ENCODE results near the gene B3GNT9.

Gene B3GNT9

DNA sequence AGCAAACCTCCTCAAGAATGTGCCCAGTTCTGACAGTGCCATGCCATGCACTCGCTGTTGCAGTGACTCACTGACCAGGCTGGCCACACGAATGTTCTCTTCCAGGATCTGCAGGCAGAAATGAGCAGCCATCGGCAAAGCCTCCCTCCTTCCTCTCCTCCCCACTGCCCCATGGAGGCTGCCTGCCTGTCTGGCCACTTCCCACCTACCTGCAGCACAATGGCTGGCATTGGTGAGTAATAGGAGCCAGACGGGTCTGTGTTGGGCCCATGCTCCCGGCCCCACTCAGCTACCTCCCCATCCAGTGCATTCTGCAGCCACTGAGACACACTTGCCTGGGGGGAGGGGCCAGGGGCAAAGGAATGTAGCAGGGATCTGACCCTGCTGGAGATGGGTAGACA is 35.8 kb upstream of the B3GNT9 start:
- TF ChIP-seq TAF1 (IDR thresholded peaks at IDR 0.05; ENCODE audit: low read depth) (no peak), ZBTB7A (IDR thresholded peaks at IDR 0.05; ENCODE audit: low read depth) (no peak), YY1 (IDR thresholded peaks at IDR 0.05; ENCODE audit: low read depth) (no peak), NFIC (IDR thresholded peaks at IDR 0.05) (no peak), TEAD4 (IDR thresholded peaks at IDR 0.05) (no peak), EGR1 (IDR thresholded peaks at IDR 0.05) (no peak), CEBPB (IDR thresholded peaks at IDR 0.05) (no peak), FOXM1 (IDR thresholded peaks at IDR 0.05; ENCODE audit: borderline replicate concordance, low read depth) (no peak), TCF12 (IDR thresholded peaks at IDR 0.05; ENCODE audit: low read depth) (no peak), CREB1 (IDR thresholded peaks at IDR 0.05; ENCODE audit: low read depth) (no peak)
- TF ChIP-seq, protein P1, sequence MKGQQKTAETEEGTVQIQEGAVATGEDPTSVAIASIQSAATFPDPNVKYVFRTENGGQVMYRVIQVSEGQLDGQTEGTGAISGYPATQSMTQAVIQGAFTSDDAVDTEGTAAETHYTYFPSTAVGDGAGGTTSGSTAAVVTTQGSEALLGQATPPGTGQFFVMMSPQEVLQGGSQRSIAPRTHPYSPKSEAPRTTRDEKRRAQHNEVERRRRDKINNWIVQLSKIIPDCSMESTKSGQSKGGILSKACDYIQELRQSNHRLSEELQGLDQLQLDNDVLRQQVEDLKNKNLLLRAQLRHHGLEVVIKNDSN (IDR thresholded peaks at IDR 0.05): no peak
- TF ChIP-seq, protein P2, sequence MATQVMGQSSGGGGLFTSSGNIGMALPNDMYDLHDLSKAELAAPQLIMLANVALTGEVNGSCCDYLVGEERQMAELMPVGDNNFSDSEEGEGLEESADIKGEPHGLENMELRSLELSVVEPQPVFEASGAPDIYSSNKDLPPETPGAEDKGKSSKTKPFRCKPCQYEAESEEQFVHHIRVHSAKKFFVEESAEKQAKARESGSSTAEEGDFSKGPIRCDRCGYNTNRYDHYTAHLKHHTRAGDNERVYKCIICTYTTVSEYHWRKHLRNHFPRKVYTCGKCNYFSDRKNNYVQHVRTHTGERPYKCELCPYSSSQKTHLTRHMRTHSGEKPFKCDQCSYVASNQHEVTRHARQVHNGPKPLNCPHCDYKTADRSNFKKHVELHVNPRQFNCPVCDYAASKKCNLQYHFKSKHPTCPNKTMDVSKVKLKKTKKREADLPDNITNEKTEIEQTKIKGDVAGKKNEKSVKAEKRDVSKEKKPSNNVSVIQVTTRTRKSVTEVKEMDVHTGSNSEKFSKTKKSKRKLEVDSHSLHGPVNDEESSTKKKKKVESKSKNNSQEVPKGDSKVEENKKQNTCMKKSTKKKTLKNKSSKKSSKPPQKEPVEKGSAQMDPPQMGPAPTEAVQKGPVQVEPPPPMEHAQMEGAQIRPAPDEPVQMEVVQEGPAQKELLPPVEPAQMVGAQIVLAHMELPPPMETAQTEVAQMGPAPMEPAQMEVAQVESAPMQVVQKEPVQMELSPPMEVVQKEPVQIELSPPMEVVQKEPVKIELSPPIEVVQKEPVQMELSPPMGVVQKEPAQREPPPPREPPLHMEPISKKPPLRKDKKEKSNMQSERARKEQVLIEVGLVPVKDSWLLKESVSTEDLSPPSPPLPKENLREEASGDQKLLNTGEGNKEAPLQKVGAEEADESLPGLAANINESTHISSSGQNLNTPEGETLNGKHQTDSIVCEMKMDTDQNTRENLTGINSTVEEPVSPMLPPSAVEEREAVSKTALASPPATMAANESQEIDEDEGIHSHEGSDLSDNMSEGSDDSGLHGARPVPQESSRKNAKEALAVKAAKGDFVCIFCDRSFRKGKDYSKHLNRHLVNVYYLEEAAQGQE (IDR thresholded peaks at IDR 0.05; ENCODE audit: low read depth): no peak

DNA sequence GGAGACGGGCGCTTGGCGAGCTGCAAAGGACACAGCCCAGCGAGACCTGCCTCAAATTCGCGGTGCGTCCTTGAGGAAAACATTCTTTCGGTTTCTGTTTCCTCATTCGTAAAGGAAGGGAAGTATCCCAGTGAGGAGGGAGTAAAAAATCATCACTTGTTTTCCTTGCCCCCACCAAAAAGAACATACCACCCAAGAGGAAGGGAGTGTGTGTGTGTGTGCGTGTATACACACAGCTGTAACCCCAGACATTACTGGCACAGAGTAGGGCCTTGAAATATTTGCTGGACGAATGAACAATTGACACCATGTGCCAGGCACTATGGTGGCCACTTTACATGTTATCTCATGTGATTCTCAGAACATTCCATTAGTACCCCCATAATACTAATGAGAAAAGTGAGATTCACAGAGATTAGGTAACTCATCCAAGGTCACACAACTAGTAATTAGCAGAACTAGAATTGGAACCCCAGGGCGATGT is 34.9 kb upstream of the B3GNT9 start:
- TF ChIP-seq EGR1 (IDR thresholded peaks at IDR 0.05) (no peak), YY1 (IDR thresholded peaks at IDR 0.05; ENCODE audit: low read depth) (no peak), CEBPB (IDR thresholded peaks at IDR 0.05) (no peak)

DNA sequence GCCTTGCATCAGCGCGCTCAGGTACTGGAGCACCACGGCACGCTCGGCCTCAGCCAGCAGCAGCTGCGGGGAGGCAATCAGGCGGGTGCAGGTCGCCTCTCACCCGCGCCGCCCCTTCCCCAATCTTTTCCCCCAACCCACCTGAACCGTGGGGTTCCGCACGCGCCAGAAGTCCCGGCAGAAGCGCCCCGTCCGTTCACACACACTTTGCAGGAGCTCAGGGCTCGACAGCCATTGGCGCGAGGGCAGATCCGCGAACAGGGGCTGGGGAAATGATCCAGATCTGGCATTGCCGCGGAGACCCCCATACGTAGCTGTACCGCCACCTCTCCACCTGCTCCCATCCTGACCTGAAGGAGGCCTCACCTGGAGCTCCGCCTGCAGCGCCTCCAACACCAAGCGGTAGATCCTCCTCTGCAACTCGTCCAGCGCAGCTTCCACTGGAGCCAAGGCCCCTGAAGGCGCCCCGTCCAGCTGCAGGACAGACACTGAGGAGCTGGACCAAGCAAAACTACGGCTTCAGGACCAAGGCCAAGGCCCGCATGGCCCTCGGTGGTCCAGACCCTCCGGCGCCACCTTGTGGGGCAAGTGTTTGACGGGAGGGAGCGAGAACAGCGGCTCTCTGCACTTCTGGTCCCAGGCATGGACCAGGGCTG is 34.3 kb upstream of the B3GNT9 start:
- TF ChIP-seq TAF1 (IDR thresholded peaks at IDR 0.05; ENCODE audit: low read depth): no peak
- no peak for TF ChIP-seq EP300 (IDR thresholded peaks at IDR 0.05; ENCODE audit: borderline replicate concordance)
- TF ChIP-seq RAD21 (IDR thresholded peaks at IDR 0.05; ENCODE audit: low read depth): peak; percentile 79
- TF ChIP-seq TEAD4 (IDR thresholded peaks at IDR 0.05): no peak
- TF ChIP-seq EGR1 (IDR thresholded peaks at IDR 0.05): no peak
- TF ChIP-seq, protein P3, sequence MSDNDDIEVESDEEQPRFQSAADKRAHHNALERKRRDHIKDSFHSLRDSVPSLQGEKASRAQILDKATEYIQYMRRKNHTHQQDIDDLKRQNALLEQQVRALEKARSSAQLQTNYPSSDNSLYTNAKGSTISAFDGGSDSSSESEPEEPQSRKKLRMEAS (IDR thresholded peaks at IDR 0.05): peak; percentile 86
- no peak for TF ChIP-seq CREB1 (IDR thresholded peaks at IDR 0.05; ENCODE audit: low read depth)
- TF ChIP-seq, protein P2 (IDR thresholded peaks at IDR 0.05; ENCODE audit: low read depth): peak; percentile 93
- no peak for TF ChIP-seq CEBPB (IDR thresholded peaks at IDR 0.05)
- no peak for TF ChIP-seq NFIC (IDR thresholded peaks at IDR 0.05)
- no peak for TF ChIP-seq FOXM1 (IDR thresholded peaks at IDR 0.05; ENCODE audit: borderline replicate concordance, low read depth)
- TF ChIP-seq, protein P1 (IDR thresholded peaks at IDR 0.05): no peak
- TF ChIP-seq ZBTB7A (IDR thresholded peaks at IDR 0.05; ENCODE audit: low read depth): peak; percentile 79; the same call in 1 of the 2 replicates
- TF ChIP-seq YY1 (IDR thresholded peaks at IDR 0.05; ENCODE audit: low read depth): no peak
- no peak for TF ChIP-seq TCF12 (IDR thresholded peaks at IDR 0.05; ENCODE audit: low read depth)

DNA sequence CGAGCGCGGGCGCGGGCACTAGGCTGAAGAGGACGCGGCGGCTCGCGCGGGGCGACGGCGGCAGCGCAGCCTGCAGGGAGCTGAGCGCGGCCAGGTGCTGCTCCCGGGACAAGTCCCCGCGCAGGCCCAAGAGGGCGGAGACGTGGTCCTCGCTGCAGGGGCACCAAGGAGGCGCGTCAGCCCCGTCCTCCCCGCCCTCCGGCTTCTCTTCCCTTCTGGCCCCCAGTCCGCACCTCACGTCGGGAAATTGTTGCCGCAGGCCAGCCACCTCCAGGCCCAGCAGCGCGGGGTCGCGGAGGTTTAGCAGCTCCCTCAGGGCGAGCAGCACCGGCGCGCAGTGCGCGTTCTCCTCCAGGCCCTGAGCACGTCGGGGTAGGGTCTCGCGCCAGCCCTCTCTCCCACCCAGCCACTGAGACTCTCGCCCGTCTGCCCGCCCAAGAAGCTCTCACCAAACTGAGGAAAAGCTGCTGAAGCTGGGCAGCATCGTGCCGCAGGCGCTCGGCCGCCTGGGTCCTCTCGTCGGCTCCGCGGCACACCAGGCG is 33.7 kb upstream of the B3GNT9 start:
- no peak for TF ChIP-seq FOXM1 (IDR thresholded peaks at IDR 0.05; ENCODE audit: borderline replicate concordance, low read depth)
- 0 out of 2 replicates have a peak, but pooled peaks have one; percentile 24 for TF ChIP-seq TAF1 (IDR thresholded peaks at IDR 0.05; ENCODE audit: low read depth)

DNA sequence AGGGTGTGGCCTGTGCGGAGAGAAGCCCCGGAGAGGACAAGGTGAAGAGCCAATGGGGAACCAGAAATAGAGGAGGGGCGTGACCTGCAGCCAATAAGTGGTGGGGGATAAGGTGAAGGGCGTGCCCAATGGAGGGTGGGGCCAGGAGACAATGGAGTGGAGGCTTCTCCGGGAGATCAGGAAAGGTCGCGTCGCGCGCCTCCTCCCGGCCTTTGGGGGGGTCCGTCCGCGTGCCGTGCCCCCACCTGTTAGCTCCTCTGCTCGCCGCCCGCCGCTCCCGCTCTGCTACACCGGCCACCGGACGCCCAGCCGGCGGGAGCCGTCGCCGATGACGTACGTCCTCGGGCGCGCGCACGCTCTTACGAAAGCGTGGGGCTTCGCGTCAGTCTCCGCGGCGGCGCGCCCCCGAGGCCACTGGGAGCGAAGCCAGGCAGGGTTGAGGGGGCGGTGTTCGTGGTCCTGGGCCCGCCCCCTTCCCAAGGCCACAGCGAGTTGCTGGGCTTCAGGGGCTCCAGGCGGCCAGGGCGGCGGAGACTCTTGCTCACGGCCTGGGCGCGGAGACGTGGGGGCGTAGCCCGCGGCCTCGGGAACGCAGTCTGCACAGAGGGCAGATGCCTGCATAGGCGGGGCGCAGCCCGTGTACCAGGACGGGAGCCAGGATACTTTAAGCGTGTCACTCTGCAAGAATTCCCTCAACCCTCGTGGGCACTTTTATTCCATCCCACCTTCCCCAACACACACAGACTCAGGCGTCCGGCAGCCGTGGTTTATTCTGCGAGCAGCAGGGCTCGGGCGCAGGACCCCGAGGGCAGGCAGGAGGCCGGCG is 33.0 kb upstream of the B3GNT9 start, which contains the start of gene MATCAP1:
Gene MATCAP1, minus strand, starts transcription at position 337 of the 826 bp plus-strand sequence. CDS start 3,353 bp downstream, outside the sequence.
- TF ChIP-seq FOXM1 (IDR thresholded peaks at IDR 0.05; ENCODE audit: borderline replicate concordance, low read depth) (no peak), TCF12 (IDR thresholded peaks at IDR 0.05; ENCODE audit: low read depth) (0 out of 2 replicates have a peak, but pooled peaks have one; percentile 32), EP300 (IDR thresholded peaks at IDR 0.05; ENCODE audit: borderline replicate concordance) (no peak), ZBTB7A (IDR thresholded peaks at IDR 0.05; ENCODE audit: low read depth) (peak; percentile 76; the same call in 1 of the 2 replicates), TEAD4 (IDR thresholded peaks at IDR 0.05) (no peak; the same call in 1 of the 2 replicates), CEBPB (IDR thresholded peaks at IDR 0.05) (no peak), NFIC (IDR thresholded peaks at IDR 0.05) (peak; percentile 54), RAD21 (IDR thresholded peaks at IDR 0.05; ENCODE audit: low read depth) (no peak), TAF1 (IDR thresholded peaks at IDR 0.05; ENCODE audit: low read depth) (peak; percentile 67; the same call in 1 of the 2 replicates), EGR1 (IDR thresholded peaks at IDR 0.05) (peak; percentile 81), YY1 (IDR thresholded peaks at IDR 0.05; ENCODE audit: low read depth) (no peak), CREB1 (IDR thresholded peaks at IDR 0.05; ENCODE audit: low read depth) (peak; percentile 80)
- TF ChIP-seq, protein P1 (IDR thresholded peaks at IDR 0.05): no peak
- TF ChIP-seq, protein P3 (IDR thresholded peaks at IDR 0.05): peak; percentile 58; the same call in 1 of the 2 replicates
- TF ChIP-seq, protein P2 (IDR thresholded peaks at IDR 0.05; ENCODE audit: low read depth): no peak
